ENCODE measurements around the gene FMC1.

DNA sequence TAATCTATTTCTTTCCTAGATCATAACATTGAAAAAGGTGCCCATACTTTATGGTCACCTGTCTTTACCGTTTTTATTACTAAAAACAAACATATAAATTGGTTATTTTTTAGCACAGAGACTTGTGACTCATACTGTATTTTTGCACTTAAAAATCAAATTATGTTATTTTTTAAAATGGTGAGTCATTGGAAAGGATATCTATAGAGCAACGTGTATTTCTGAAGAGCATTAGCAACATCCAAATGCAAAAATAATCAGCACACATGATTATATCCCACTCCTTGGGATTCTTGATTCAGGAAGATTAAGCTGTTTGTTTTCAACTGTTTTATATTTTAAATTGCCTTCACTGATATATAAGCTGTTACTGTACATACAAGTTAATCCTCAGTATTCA lies 40.7 kb upstream of the FMC1 start:
- TF ChIP-seq GATA3 (IDR thresholded peaks at IDR 0.05; ENCODE audit: low read depth, low read length), result no peak
- no peak for TF ChIP-seq GATA2 (IDR thresholded peaks at IDR 0.05; ENCODE audit: low read depth, low read length)

All from SH-SY5Y (cell line).